ENCODE data around the gene GPBAR1. TPM values are rescaled to one million over a fixed set of nuclear protein-coding genes. Genes with fewer than 3 reads are reported as not detected.
A peak's percentile ranks its signal among the peaks of the same experiment; 100 is the strongest.

GPBAR1 gene
- total and polyA plus RNA-seq, 3 donors from 2014 or later: 1.5 to 3.4 (median 1.8) TPM

- Histone ChIP-seq H3K36me3 (ENCODE audit: low read depth, missing control alignments) (no peaks in the 10 kb centered on the region), H3K9me3 (no peaks in the 10 kb centered on the region), H3K27ac (no peak overlapping the region), H3K4me1 (peaks cover 15% of the 10 kb centered on the region), H3K27me3 (no peaks in the 10 kb centered on the region), H3K4me3 (no peak overlapping the region)
- DNase-seq: no peak
- WGBS, 2 donors: 92 to 95% methylated on average over 1 of the region's 1 CpG
- intact Hi-C loops (cut with DNase I; ENCODE audit: low total_unique reads): no loop called here
- TF ChIP-seq POLR2A (IDR thresholded peaks at IDR 0.05) (no peak), CTCF (IDR thresholded peaks at IDR 0.05) (no peak)
Observed at GRCh38 chr2:218296200-218296599, 35.4 kb downstream of the GPBAR1 start.

- H3K27me3 ChIP-seq: no peaks in the 10 kb centered on the region
- TF ChIP-seq CTCF (IDR thresholded peaks at IDR 0.05): no peak
- TF ChIP-seq POLR2A (IDR thresholded peaks at IDR 0.05): no peak
- no peak overlapping the region for H3K27ac ChIP-seq
- no peaks in the 10 kb centered on the region for H3K9me3 ChIP-seq
- intact Hi-C loops (cut with DNase I; ENCODE audit: low total_unique reads): no loop called here
- no peak overlapping the region for H3K4me3 ChIP-seq
- no peaks in the 10 kb centered on the region for H3K36me3 ChIP-seq (ENCODE audit: low read depth, missing control alignments)
- WGBS, 2 donors: 65 to 94% methylated on average over 7 of the region's 7 CpGs
- peaks cover 12% of the 10 kb centered on the region for H3K4me1 ChIP-seq
- no peak for DNase-seq
Observed at GRCh38 chr2:218296847-218297246, 36.0 kb downstream of the GPBAR1 start.

GRCh38 chr2:218298314-218298875, 37.6 kb downstream of the GPBAR1 start:
- H3K9me3 ChIP-seq: no peaks in the 10 kb centered on the region
- no peaks in the 10 kb centered on the region for H3K36me3 ChIP-seq (ENCODE audit: low read depth, missing control alignments)
- TF ChIP-seq CTCF (IDR thresholded peaks at IDR 0.05): no peak
- TF ChIP-seq POLR2A (IDR thresholded peaks at IDR 0.05): no peak
- H3K27ac ChIP-seq: no peak overlapping the region
- no peak for DNase-seq
- WGBS, 2 donors: 83 to 91% methylated on average over 6 of the region's 6 CpGs
- no peak overlapping the region for H3K4me3 ChIP-seq
- H3K4me1 ChIP-seq: peaks cover 5% of the 10 kb centered on the region
- no peaks in the 10 kb centered on the region for H3K27me3 ChIP-seq
- intact Hi-C loops (cut with DNase I; ENCODE audit: low total_unique reads): no loop called here

- WGBS, 2 donors: 80 to 82% methylated on average over 4 of the region's 4 CpGs
- H3K9me3 ChIP-seq: no peaks in the 10 kb centered on the region
- H3K4me3 ChIP-seq: no peak overlapping the region
- no peaks in the 10 kb centered on the region for H3K36me3 ChIP-seq (ENCODE audit: low read depth, missing control alignments)
- TF ChIP-seq CTCF (IDR thresholded peaks at IDR 0.05): no peak
- TF ChIP-seq POLR2A (IDR thresholded peaks at IDR 0.05): no peak
- peaks cover 5% of the 10 kb centered on the region for H3K4me1 ChIP-seq
- H3K27me3 ChIP-seq: no peaks in the 10 kb centered on the region
- DNase-seq: no peak
- intact Hi-C loops (cut with DNase I; ENCODE audit: low total_unique reads): no loop called here
- no peak overlapping the region for H3K27ac ChIP-seq
Observed at GRCh38 chr2:218300141-218300540, 39.3 kb downstream of the GPBAR1 start.

- Histone ChIP-seq H3K27ac (no peak overlapping the region), H3K4me3 (no peak overlapping the region), H3K4me1 (no peaks in the 10 kb centered on the region), H3K36me3 (ENCODE audit: low read depth, missing control alignments) (no peaks in the 10 kb centered on the region), H3K9me3 (no peaks in the 10 kb centered on the region), H3K27me3 (no peaks in the 10 kb centered on the region)
- TF ChIP-seq POLR2A (IDR thresholded peaks at IDR 0.05) (no peak), CTCF (IDR thresholded peaks at IDR 0.05) (peak; percentile 98 to 99 (median 98))
- intact Hi-C loops (cut with DNase I; ENCODE audit: low total_unique reads): no loop called here
- 15 to 18% methylated on average over 9 of the region's 9 CpGs for WGBS, 2 donors
- peak; percentile 94 for DNase-seq
Observed at GRCh38 chr2:218301176-218301819, 40.5 kb downstream of the GPBAR1 start.

Measured in testis (tissue), 3 donors.